ENCODE measurements around the gene ZNF496. TPM values are rescaled to one million over a fixed set of nuclear protein-coding genes. Genes with fewer than 3 reads are reported as not detected.

ZNF496 gene
- total RNA-seq, 1 donor: 21.3 TPM

GRCh38 chr1:247334378-247335133 is 2.9 kb upstream of the ZNF496 start:
- no peak overlapping the region for H3K4me3 ChIP-seq (ENCODE audit: low read depth, low read length)
- TF ChIP-seq CTCF (IDR thresholded peaks at IDR 0.05; ENCODE audit: insufficient read depth, low read length): no peak
- no peak for DNase-seq (ENCODE audit: low read depth)

GRCh38 chr1:247332623-247333361 is 1.1 kb upstream of the ZNF496 start:
- TF ChIP-seq CTCF (IDR thresholded peaks at IDR 0.05; ENCODE audit: insufficient read depth, low read length): no peak
- peak; percentile 33 for DNase-seq (ENCODE audit: low read depth)
- peak overlapping the region; percentile 80 for H3K4me3 ChIP-seq (ENCODE audit: low read depth, low read length)

- H3K4me3 ChIP-seq (ENCODE audit: low read depth, low read length): peak overlapping the region; percentile 80
- DNase-seq (ENCODE audit: low read depth): peak; percentile 34
- no peak for TF ChIP-seq CTCF (IDR thresholded peaks at IDR 0.05; ENCODE audit: insufficient read depth, low read length)
Observed at GRCh38 chr1:247332215-247332622, 552 bp upstream of the ZNF496 start.

DNA sequence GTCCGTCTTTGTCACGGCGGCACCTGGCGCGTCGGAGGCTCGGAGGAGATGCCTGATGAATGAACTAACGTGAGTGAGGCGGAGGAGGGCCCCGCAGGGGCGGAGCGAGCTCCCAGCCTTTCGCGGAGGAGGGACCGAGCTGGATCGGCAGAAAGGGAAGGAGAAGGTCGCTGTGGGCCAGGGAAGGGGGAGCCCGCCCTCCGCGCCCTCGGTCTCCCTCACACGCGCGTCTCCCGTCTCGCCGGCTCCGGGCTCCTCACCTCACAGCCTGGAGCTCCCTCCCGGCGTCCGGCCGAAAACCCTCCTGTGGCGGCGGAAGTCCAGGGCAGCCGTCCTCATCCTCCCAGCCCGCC is 519 bp downstream of the ZNF496 start:
- DNase-seq (ENCODE audit: low read depth): peak; percentile 62
- H3K4me3 ChIP-seq (ENCODE audit: low read depth, low read length): peak overlapping the region; percentile 80
- TF ChIP-seq CTCF (IDR thresholded peaks at IDR 0.05; ENCODE audit: insufficient read depth, low read length): no peak

- DNase-seq (ENCODE audit: low read depth): no peak
- peak overlapping the region; percentile 80 for H3K4me3 ChIP-seq (ENCODE audit: low read depth, low read length)
- no peak for TF ChIP-seq CTCF (IDR thresholded peaks at IDR 0.05; ENCODE audit: insufficient read depth, low read length)
Observed at GRCh38 chr1:247330548-247331171, 1.0 kb downstream of the ZNF496 start.

DNA sequence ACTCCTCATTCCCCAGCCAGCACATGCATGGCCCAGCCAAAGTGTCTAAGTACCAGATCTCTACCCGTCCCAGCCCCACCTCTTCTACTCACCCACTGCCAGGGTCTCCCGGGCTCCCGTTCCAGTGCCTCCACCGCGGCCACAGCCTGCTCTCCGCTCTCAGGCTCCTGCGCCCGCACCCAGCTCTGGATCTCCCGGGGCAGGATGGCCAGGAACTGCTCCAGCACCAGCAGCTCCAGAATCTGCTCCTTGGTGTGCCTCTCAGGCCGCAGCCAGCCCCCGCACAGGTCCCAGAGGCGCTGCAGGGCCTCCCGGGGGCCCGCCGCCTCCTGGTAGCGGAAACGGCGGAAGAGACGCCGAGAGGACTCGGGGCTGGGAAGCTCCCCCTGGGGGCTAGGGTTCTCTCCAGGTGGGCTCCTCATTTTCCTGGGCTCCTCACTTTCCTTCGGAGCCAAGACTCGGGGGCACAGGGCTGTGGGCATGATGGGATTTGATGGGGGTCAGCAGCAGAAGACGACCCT is 2.5 kb downstream of the ZNF496 start:
- H3K4me3 ChIP-seq (ENCODE audit: low read depth, low read length): no peak overlapping the region
- TF ChIP-seq CTCF (IDR thresholded peaks at IDR 0.05; ENCODE audit: insufficient read depth, low read length): no peak
- DNase-seq (ENCODE audit: low read depth): no peak

Measured in fibroblast of the aortic adventitia (primary cell).